ENCODE data around the gene BSX. TPM values are rescaled to one million over a fixed set of nuclear protein-coding genes. Genes with fewer than 3 reads are reported as not detected.

Gene BSX
- total RNA-seq, 4 donors from 2014 or later = not detected

DNA sequence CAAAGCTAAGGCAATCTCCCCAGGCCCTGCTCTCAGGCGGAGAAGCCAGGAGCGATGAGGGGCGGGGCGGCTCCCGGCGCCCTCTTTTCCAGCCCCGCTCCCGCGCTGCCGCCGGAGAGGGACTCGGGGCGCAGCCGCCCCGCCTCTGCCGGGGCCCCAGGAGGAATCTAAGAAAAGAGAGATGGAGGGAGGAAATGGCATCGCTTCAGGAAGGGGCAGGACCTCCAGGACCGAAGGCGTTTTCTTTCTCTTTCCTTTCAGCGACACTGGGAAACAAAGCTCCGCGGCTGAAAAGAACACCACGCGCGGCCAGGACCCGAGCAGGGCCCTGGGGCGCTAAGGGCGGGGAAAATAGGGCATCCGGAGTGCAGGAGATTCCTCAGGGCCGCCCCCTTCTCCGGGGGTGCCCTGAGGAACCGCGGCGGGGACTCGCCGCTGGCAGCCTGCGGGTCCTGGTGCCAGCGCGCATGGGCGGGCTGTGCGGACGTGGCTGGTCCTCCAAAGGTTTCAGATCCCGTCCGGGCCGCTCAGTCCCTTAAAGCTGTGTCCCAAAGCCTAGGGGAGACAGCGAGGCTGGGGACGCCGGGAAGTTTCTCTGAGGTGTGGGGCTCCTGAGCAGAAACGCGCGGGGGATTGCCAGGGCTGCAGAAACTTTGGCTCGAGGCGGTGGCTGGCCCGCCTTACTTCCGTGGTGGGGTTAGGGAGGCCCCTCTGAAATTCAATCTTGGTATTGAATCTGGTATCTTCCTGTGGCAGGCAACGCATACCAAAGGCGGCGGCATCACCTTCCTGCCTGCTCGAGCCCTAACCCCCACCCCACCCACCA is 2.8 kb upstream of the BSX start:
- Histone ChIP-seq H3K36me3 (no peaks in the 10 kb centered on the region), H3K9me3 (no peaks in the 10 kb centered on the region), H3K27me3 (peaks cover 0 to 90% of the 10 kb centered on the region in 2 donors), H3K27ac (no peak overlapping the region), H3K4me3 (peak overlapping the region; percentile 53 to 77 (median 63)), H3K4me1 (peaks cover 0 to 33% (median 3%) of the 10 kb centered on the region in 4 donors)
- no peak for DNase-seq (ENCODE audit: low spot score in 2 of 2)
- 0 to 1% methylated on average over 45 to 48 of the region's 59 CpGs for WGBS, 2 donors
- TF ChIP-seq EP300 (IDR thresholded peaks at IDR 0.05) = no peak

- H3K36me3 ChIP-seq = no peaks in the 10 kb centered on the region
- no peak for TF ChIP-seq EP300 (IDR thresholded peaks at IDR 0.05)
- TF ChIP-seq POLR2A (IDR thresholded peaks at IDR 0.05) = no peak
- TF ChIP-seq, protein P1, sequence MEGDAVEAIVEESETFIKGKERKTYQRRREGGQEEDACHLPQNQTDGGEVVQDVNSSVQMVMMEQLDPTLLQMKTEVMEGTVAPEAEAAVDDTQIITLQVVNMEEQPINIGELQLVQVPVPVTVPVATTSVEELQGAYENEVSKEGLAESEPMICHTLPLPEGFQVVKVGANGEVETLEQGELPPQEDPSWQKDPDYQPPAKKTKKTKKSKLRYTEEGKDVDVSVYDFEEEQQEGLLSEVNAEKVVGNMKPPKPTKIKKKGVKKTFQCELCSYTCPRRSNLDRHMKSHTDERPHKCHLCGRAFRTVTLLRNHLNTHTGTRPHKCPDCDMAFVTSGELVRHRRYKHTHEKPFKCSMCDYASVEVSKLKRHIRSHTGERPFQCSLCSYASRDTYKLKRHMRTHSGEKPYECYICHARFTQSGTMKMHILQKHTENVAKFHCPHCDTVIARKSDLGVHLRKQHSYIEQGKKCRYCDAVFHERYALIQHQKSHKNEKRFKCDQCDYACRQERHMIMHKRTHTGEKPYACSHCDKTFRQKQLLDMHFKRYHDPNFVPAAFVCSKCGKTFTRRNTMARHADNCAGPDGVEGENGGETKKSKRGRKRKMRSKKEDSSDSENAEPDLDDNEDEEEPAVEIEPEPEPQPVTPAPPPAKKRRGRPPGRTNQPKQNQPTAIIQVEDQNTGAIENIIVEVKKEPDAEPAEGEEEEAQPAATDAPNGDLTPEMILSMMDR (IDR thresholded peaks at IDR 0.05) = no peak
- H3K27ac ChIP-seq = no peak overlapping the region
- 13 to 16% methylated on average over 26 of the region's 26 CpGs for WGBS, 2 donors
- peak overlapping the region; percentile 53 to 77 (median 63) for H3K4me3 ChIP-seq
- DNase-seq (ENCODE audit: low spot score in 2 of 2) = no peak
- H3K27me3 ChIP-seq = peaks cover 0 to 98% of the 10 kb centered on the region in 2 donors
- peaks cover 0 to 39% (median 3%) of the 10 kb centered on the region in 4 donors for H3K4me1 ChIP-seq
- no peaks in the 10 kb centered on the region for H3K9me3 ChIP-seq
Observed at GRCh38 chr11:122983438-122984185, 2.0 kb upstream of the BSX start.

GRCh38 chr11:122979815-122980595 is 1.6 kb downstream of the BSX start:
- H3K27ac ChIP-seq = no peak overlapping the region
- no peaks in the 10 kb centered on the region for H3K36me3 ChIP-seq

GRCh38 chr11:122979103-122979814 is 2.4 kb downstream of the BSX start:
- no peak for DNase-seq (ENCODE audit: low spot score in 2 of 2)
- H3K9me3 ChIP-seq = no peaks in the 10 kb centered on the region
- H3K27me3 ChIP-seq = peaks cover 2 to 100% of the 10 kb centered on the region in 2 donors
- H3K4me3 ChIP-seq = no peak overlapping the region
- no peak overlapping the region for H3K27ac ChIP-seq
- 5 to 7% methylated on average over 33 to 44 of the region's 44 CpGs for WGBS, 2 donors
- H3K36me3 ChIP-seq = no peaks in the 10 kb centered on the region
- TF ChIP-seq POLR2A (IDR thresholded peaks at IDR 0.05) (no peak), EP300 (IDR thresholded peaks at IDR 0.05) (no peak)
- TF ChIP-seq, protein P1 (IDR thresholded peaks at IDR 0.05) = no peak
- H3K4me1 ChIP-seq = peaks cover 0 to 52% (median 7%) of the 10 kb centered on the region in 4 donors

More at GRCh38 chr11:122979815-122980595, 1.6 kb downstream of the BSX start:
- Histone ChIP-seq H3K27me3 (peaks cover 2 to 100% of the 10 kb centered on the region in 2 donors), H3K4me1 (peaks cover 0 to 60% (median 10%) of the 10 kb centered on the region in 4 donors), H3K9me3 (no peaks in the 10 kb centered on the region), H3K4me3 (no peak overlapping the region)
- WGBS, 2 donors = 4 to 5% methylated on average over 27 of the region's 27 CpGs
- no peak for TF ChIP-seq EP300 (IDR thresholded peaks at IDR 0.05)
- TF ChIP-seq, protein P1 (IDR thresholded peaks at IDR 0.05) = no peak
- TF ChIP-seq POLR2A (IDR thresholded peaks at IDR 0.05) = no peak
- no peak for DNase-seq (ENCODE audit: low spot score in 2 of 2)

DNA sequence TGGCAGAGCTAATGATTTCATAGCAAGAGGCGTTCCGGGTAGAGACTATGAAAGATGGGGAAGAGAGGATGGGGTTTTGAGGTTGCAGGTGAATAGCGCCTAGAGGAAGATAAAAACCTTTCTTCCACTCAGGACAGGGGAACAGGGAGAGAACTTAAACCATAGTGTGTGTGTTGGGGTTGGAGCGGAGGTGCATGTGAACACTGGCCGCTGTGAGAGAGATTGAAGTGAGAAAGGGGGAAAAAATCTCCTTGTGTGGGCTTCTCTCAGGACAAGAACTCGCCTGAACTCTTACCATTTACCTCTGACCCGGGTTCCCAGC is 3.4 kb downstream of the BSX start:
- H3K36me3 ChIP-seq = no peaks in the 10 kb centered on the region
- whole genome bisulfite sequencing, 2 donors = 13 to 14% methylated on average over 7 of the region's 7 CpGs
- H3K9me3 ChIP-seq = no peaks in the 10 kb centered on the region
- no peak for DNase-seq (ENCODE audit: low spot score in 2 of 2)
- H3K4me1 ChIP-seq = peaks cover 0 to 43% (median 7%) of the 10 kb centered on the region in 4 donors
- no peak overlapping the region for H3K4me3 ChIP-seq
- TF ChIP-seq, protein P1 (IDR thresholded peaks at IDR 0.05) = no peak
- TF ChIP-seq EP300 (IDR thresholded peaks at IDR 0.05) (no peak), POLR2A (IDR thresholded peaks at IDR 0.05) (no peak)
- H3K27me3 ChIP-seq = peaks cover 2 to 99% of the 10 kb centered on the region in 2 donors
- no peak overlapping the region for H3K27ac ChIP-seq
